H54 (cell line): ENCODE measurements around the gene TPSG1.
"Not testable (repeated sequence)": the region's sequence is repeated elsewhere in the genome, so short reads cannot be mapped to it uniquely, and the experiment has no call there.

Experiments used
- DNase-seq: peaks from one replicate; pipeline ENCODE4 v3.0.0; 2011; ENCODE audit warnings: low spot score, mixed read lengths; ENCODE audit not compliant: insufficient read length
- FAIRE-seq: peaks from 3 replicates; lab custom pipeline; 2011; peaks lifted over from hg19 to GRCh38; lab: Jason Lieb, UNC
- POLR2A ChIP-seq: IDR thresholded peaks from 2 replicates; pipeline ENCODE4 v1.6.1; 2011; ENCODE audit warnings: low read depth, mild to moderate bottlenecking, low read length

Gene TPSG1

GRCh38 chr16:1201444-1201843, 23.6 kb downstream of the TPSG1 start:
- DNase-seq = no peak
- no peak for FAIRE-seq
- TF ChIP-seq POLR2A = no peak

- DNase-seq = no peak
- no peak for TF ChIP-seq POLR2A
- no peak for FAIRE-seq
Observed at GRCh38 chr16:1200014-1200627, 24.9 kb downstream of the TPSG1 start.

- FAIRE-seq (no peak), DNase-seq (no peak)
- no peak for TF ChIP-seq POLR2A
Observed at GRCh38 chr16:1199347-1200013, 25.6 kb downstream of the TPSG1 start.

- DNase-seq, FAIRE-seq: not testable (repeated sequence)
Observed at GRCh38 chr16:1198671-1199346, 26.3 kb downstream of the TPSG1 start.

- no peak for DNase-seq
- no peak for FAIRE-seq
- TF ChIP-seq POLR2A = no peak
Observed at GRCh38 chr16:1198194-1198593, 26.9 kb downstream of the TPSG1 start.

- no peak for FAIRE-seq
- DNase-seq = no peak
- TF ChIP-seq POLR2A = no peak
Observed at GRCh38 chr16:1197237-1197866, 27.7 kb downstream of the TPSG1 start.

- TF ChIP-seq POLR2A = no peak
- FAIRE-seq (no peak), DNase-seq (no peak)
Observed at GRCh38 chr16:1196494-1196893, 28.6 kb downstream of the TPSG1 start.

GRCh38 chr16:1195393-1195666, 29.7 kb downstream of the TPSG1 start:
- no peak for FAIRE-seq

GRCh38 chr16:1194665-1195392, 30.2 kb downstream of the TPSG1 start:
- TF ChIP-seq POLR2A = no peak
- FAIRE-seq (no peak), DNase-seq (no peak)

More at GRCh38 chr16:1195393-1195666, 29.7 kb downstream of the TPSG1 start:
- TF ChIP-seq POLR2A = no peak
- no peak for DNase-seq

- TF ChIP-seq POLR2A = no peak
- no peak for FAIRE-seq
- DNase-seq = no peak
Observed at GRCh38 chr16:1193825-1194581, 31.1 kb downstream of the TPSG1 start.

GRCh38 chr16:1193143-1193824, 31.8 kb downstream of the TPSG1 start:
- DNase-seq (no peak), FAIRE-seq (no peak)
- no peak for TF ChIP-seq POLR2A

GRCh38 chr16:1192384-1193073, 32.5 kb downstream of the TPSG1 start:
- DNase-seq (no peak), FAIRE-seq (no peak)

GRCh38 chr16:1190789-1191188, 34.3 kb downstream of the TPSG1 start:
- FAIRE-seq, DNase-seq: not testable (repeated sequence)

More at GRCh38 chr16:1192384-1193073, 32.5 kb downstream of the TPSG1 start:
- no peak for TF ChIP-seq POLR2A
